Keratinocyte (primary cell): ENCODE data around the gene SNRPA1. TPM values are rescaled to one million over a fixed set of nuclear protein-coding genes. Genes with fewer than 3 reads are reported as not detected.
A peak's percentile ranks its signal among the peaks of the same experiment; 100 is the strongest.

Experiments
- DNase-seq: peaks from one replicate; pipeline ENCODE4 v3.0.0-alpha.2; 2011; ENCODE audit warnings: low read depth, missing footprints, low spot score
- FAIRE-seq: peaks from 2 replicates; lab custom pipeline; 2011; peaks lifted over from hg19 to GRCh38; lab: Jason Lieb, UNC
- H2AFZ ChIP-seq: 2 replicates; pipeline ENCODE4 v1.6.0; 2012; ENCODE audit warnings: low read length, control low read depth, inconsistent platforms; ENCODE audit not compliant: control insufficient read depth
- H3K27ac ChIP-seq: 2 replicates; pipeline ENCODE4 v1.5.1; 2011; ENCODE audit warnings: low read length; ENCODE audit not compliant: control insufficient read depth, insufficient read depth
- H3K27me3 ChIP-seq: 3 replicates; pipeline ENCODE4 v1.6.0; 2011; ENCODE audit warnings: low read length; ENCODE audit not compliant: control insufficient read depth, insufficient read depth; ENCODE audit errors: extremely low read depth
- H3K36me3 ChIP-seq, 2 experiments: 2 replicates in 1 of 2; 3 replicates in 1 of 2; pipeline ENCODE4 v1.5.1; 2011; ENCODE audit warnings: low read length in 2 of 2, mild to moderate bottlenecking in 1 of 2; ENCODE audit not compliant: control insufficient read depth in 2 of 2, insufficient read depth in 2 of 2; ENCODE audit errors: extremely low read depth in 1 of 2
- H3K4me1 ChIP-seq: 3 replicates; pipeline ENCODE4 v1.5.1; 2011; ENCODE audit warnings: low read length; ENCODE audit not compliant: control insufficient read depth, insufficient read depth; ENCODE audit errors: extremely low read depth
- H3K4me2 ChIP-seq: 3 replicates; pipeline ENCODE4 v1.6.0; 2011; ENCODE audit warnings: low read depth, low read length; ENCODE audit not compliant: control insufficient read depth, insufficient read depth; ENCODE audit errors: extremely low read depth
- H3K4me3 ChIP-seq, 3 experiments: fragments of 200-600 bp in 1 of 3; sonication (generic) in 1 of 3; 2 replicates in 2 of 3; 3 replicates in 1 of 3; pipeline ENCODE4 v1.5.1; 2011 to 2016; ENCODE audit warnings: low read length in 3 of 3, mild to moderate bottlenecking in 3 of 3, control low read depth in 2 of 3, inconsistent platforms in 1 of 3, low read depth in 1 of 3, mixed read lengths in 1 of 3, mixed run types in 1 of 3, moderate library complexity in 1 of 3; ENCODE audit not compliant: control insufficient read depth in 2 of 3, insufficient read depth in 2 of 3; ENCODE audit errors: extremely low read depth in 1 of 3
- H3K79me2 ChIP-seq: 2 replicates; pipeline ENCODE4 v1.6.0; 2012; ENCODE audit warnings: low read length; ENCODE audit not compliant: control insufficient read depth, insufficient read depth
- H3K9ac ChIP-seq: 3 replicates; pipeline ENCODE4 v1.6.0; 2011; ENCODE audit warnings: low read length; ENCODE audit not compliant: control insufficient read depth, insufficient read depth; ENCODE audit errors: extremely low read depth
- H3K9me1 ChIP-seq: 3 replicates; pipeline ENCODE4 v1.6.0; 2011; ENCODE audit warnings: low read length; ENCODE audit not compliant: control insufficient read depth, insufficient read depth; ENCODE audit errors: extremely low read depth
- H3K9me3 ChIP-seq: 2 replicates; pipeline ENCODE4 v1.5.1; 2012; ENCODE audit warnings: low read depth, low read length; ENCODE audit not compliant: control insufficient read depth
- H4K20me1 ChIP-seq: 3 replicates; pipeline ENCODE4 v1.6.0; 2011; ENCODE audit warnings: low read length; ENCODE audit not compliant: control insufficient read depth, insufficient read depth; ENCODE audit errors: extremely low read depth
- CTCF ChIP-seq, 3 experiments: IDR thresholded peaks in 1 of 3; conservative IDR thresholded peaks in 1 of 3; optimal IDR thresholded peaks in 1 of 3; 2 replicates in 2 of 3; 3 replicates in 1 of 3; pipeline versions ENCODE3 to v1.5.1; 2011; ENCODE audit warnings: low read length in 3 of 3, mild to moderate bottlenecking in 3 of 3, moderate library complexity in 2 of 3, control low read depth in 1 of 3, inconsistent platforms in 1 of 3; ENCODE audit not compliant: insufficient read depth in 2 of 3; ENCODE audit errors: extremely low read depth in 1 of 3
- EZH2 ChIP-seq: IDR thresholded peaks from one replicate; pipeline ENCODE4 v1.6.1; 2012; ENCODE audit warnings: inconsistent platforms, mild to moderate bottlenecking, low read length, moderate library complexity
- dilution Hi-C: fragments of 300-500 bp; cut with MboI; formaldehyde crosslinking; loops from one replicate; pipeline ENCODE4 v1.7.0; 2020; ENCODE audit warnings: low sequenced_read_pairs; ENCODE audit not compliant: extremely low pct_ligation_motif_present
- polyA plus RNA-seq, 5 experiments: library from polyadenylated mRNA; depleted of rRNA in 3 of 5; stranded (reverse) in 3 of 5; stranded (forward) in 1 of 5; unstranded in 1 of 5; fragments of >200 nt; gene quantifications; 1 replicate in 1 of 5; 2 replicates in 3 of 5; 3 replicates in 1 of 5; pipeline versions ENCODE4 v1.2.1 to v1.2.3, GENCODE V29; 2011 to 2012; ENCODE audit warnings: missing spikeins in 2 of 5, low read depth in 1 of 5, low replicate concordance in 1 of 5

Gene SNRPA1
- polyA plus RNA-seq, 1 donor (not counting 4 experiments of a cell fraction or from before 2014, with no cell fraction given), result 106 TPM

GRCh38 chr15:101233651-101234280, 61.3 kb downstream of the SNRPA1 start:
- H3K4me3 ChIP-seq, result peak overlapping the region in 1 of 3 experiments; percentile 7
- FAIRE-seq, result peak; percentile 39
- no peak overlapping the region for H2AFZ ChIP-seq
- H3K79me2 ChIP-seq, result peaks cover 89% of the 10 kb centered on the region
- dilution Hi-C loops, result no loop called here
- peaks cover 28% of the 10 kb centered on the region for H3K4me1 ChIP-seq
- TF ChIP-seq EZH2 (no peak), CTCF (optimal IDR thresholded peaks at IDR 0.05 in 1 of 3, IDR thresholded peaks at IDR 0.05 in 1 of 3, conservative IDR thresholded peaks at IDR 0.05 in 1 of 3; ENCODE audit: extremely low read depth in 1 of 3, insufficient read depth in 2 of 3, low read length in 3 of 3) (no peak)
- peak overlapping the region; percentile 56 for H3K27ac ChIP-seq
- H3K9me3 ChIP-seq, result no peaks in the 10 kb centered on the region
- H3K9me1 ChIP-seq, result no peaks in the 10 kb centered on the region
- no peak for DNase-seq
- H3K27me3 ChIP-seq, result no peaks in the 10 kb centered on the region
- peak overlapping the region; percentile 72 for H3K4me2 ChIP-seq
- peaks cover 9 to 26% of the 10 kb centered on the region in 2 experiments for H3K36me3 ChIP-seq
- H3K9ac ChIP-seq, result peak overlapping the region; percentile 1
- H4K20me1 ChIP-seq, result no peaks in the 10 kb centered on the region

- Histone ChIP-seq H3K9me1 (no peaks in the 10 kb centered on the region), H3K36me3 (peaks cover 9 to 26% of the 10 kb centered on the region in 2 experiments), H3K9ac (no peak overlapping the region), H2AFZ (no peak overlapping the region), H3K4me1 (peaks cover 28% of the 10 kb centered on the region), H3K27ac (peak overlapping the region; percentile 1), H3K79me2 (peaks cover 89% of the 10 kb centered on the region), H3K4me2 (peak overlapping the region; percentile 72), H3K4me3 (peak overlapping the region in 1 of 3 experiments; percentile 26), H4K20me1 (no peaks in the 10 kb centered on the region), H3K9me3 (no peaks in the 10 kb centered on the region), H3K27me3 (no peaks in the 10 kb centered on the region)
- DNase-seq (no peak), FAIRE-seq (no peak)
- no peak for TF ChIP-seq CTCF (optimal IDR thresholded peaks at IDR 0.05 in 1 of 3, IDR thresholded peaks at IDR 0.05 in 1 of 3, conservative IDR thresholded peaks at IDR 0.05 in 1 of 3; ENCODE audit: extremely low read depth in 1 of 3, insufficient read depth in 2 of 3, low read length in 3 of 3)
- no peak for TF ChIP-seq EZH2
- dilution Hi-C loops, result no loop called here
Measured at GRCh38 chr15:101232677-101233076, 62.4 kb downstream of the SNRPA1 start.

Other genes starting within 250 kb of the SNRPA1 start
- 18.1 to 28.3 TPM (median 27.0 TPM) in 3 replicates for gene CHSY1, start 43.2 kb downstream of the SNRPA1 start, polyA plus RNA-seq
- 56.3 to 82.2 TPM (median 76.8 TPM) in 3 replicates for gene SELENOS, start 17.8 kb downstream of the SNRPA1 start, polyA plus RNA-seq
- gene PCSK6, start 194.5 kb upstream of the SNRPA1 start, polyA plus RNA-seq, result 3.1 to 4.4 TPM (median 3.5 TPM) in 3 replicates